NCI-H748 (cell line): ENCODE results near the gene ARHGAP26.
"Not testable (repeated sequence)": the region's sequence is repeated elsewhere in the genome, so short reads cannot be mapped to it uniquely, and the experiment has no call there.

Source experiments
- DNase-seq: peaks from one replicate; lab custom pipeline; 2025; ENCODE audit not compliant: unreplicated experiment; lab: John Stamatoyannopoulos, UW

Gene ARHGAP26

DNA sequence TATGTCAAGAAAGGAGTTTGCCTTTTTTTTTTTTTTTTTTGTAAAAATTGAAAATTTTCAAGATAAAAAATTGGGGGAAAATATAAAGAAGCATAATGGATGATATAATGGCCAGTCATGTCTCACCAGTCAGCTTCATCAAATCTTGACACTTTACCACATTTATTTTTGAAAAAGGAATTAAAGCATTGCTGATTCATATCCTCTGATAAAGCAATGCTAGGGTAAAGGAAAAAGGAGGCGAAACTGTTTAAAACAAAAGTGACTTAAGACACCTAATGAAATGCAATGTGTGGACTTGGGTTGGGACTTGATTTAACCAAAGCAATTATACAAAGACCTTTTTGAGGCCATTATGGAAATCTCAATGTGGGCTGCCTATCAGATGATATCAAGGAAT, 208.5 kb downstream of the ARHGAP26 start:
- DNase-seq: no peak

DNA sequence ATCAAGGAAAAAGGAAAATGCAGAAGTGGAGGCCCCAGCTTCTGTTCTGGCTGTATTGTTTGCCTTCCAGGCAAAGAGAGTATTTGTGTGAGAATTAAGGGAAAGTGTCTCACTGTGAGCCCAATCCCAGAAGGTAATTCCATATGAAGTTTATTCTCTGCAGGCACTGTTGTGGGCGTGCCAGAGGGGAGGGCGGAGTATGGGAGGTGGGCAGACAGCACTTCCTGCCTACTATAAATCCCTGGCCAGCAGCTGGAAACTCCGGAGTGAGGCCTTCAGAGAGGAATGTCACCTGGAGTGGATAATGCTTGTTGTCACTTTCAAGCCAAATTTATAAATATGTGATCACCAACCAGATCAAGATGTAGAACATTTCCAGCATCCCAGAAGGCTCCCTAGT, 209.5 kb downstream of the ARHGAP26 start:
- DNase-seq: peak; percentile 15

DNA sequence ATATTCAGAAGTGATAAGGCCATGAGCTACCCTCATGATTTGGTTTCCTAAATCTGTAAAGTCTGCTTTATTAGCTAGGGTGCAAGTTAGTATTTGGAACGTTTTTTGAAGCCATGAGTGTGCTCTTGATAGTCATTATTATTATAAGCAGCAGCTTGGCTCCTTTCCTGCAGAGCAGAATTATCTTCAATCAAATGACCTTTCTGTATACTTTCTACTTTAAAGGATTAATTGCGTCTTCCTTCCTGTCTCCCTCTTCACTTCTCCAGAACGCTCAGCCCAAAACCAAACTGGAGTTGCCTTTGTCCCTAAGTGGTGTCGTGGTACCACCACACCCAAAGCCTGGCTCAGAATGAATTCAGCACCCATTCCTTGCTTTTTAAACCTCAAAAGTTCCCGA, 211.3 kb downstream of the ARHGAP26 start:
- no peak for DNase-seq

DNA sequence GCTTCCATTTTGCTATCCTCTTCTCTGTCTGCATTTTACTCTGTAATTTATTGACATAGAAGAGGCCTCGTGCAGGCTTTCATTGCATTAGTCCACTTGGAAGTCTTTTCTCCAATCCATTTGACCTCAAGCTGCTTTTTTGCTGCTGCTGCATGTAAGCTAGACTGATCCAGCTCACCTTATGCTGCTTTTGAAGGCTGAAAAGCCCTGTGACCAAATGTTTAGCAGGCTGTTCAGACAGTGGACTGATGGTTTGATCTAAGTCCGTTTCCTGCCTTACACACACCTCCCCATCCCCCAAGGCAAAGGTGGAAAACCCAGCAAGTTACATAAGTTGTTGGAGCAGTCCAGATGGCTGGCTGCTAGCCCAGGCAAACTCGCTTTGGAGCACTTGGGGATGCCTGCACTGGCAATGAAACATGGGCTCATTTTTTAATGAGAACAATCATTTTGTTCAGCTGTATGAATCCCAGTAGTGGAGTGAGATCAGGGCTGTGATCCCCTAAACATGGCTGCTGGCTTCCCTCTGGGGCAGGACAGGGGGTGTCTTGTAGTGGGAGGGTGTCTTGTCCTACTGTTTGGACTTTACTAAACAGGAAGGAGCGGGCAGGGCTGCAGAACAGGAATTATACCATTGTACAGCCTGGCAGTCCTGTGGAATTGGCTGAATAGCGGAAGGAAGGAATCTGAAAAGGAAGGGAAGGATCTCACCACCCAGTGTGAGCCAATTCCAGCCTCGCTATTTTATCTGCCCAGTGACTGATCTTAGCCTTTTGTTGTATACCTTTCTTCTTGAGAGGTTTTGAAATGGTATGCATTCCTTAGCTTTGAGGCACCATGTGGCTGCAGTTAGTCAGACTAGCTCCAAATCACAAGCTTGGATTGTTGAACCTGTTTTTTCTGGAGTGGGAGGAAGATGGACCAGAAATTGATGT, 212.0 kb downstream of the ARHGAP26 start:
- DNase-seq: no peak

DNA sequence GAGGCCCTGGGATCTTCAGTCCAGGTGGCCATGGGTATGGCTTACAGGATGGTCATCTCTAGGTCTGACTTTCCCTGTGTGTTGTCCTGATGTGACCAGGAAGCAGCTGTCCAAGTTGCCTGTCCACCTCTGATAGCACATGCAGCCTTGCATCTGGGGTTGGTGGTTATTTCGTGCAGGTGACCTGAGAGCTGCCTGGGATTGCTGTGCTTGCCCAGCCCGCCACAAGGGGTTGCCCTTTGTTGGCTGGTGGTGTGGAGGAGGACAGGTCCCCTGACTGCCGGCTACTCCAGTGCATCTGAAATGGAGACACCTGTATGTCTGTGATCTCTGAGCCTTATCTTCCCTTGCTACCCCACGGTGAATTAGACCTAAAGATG, 212.6 kb downstream of the ARHGAP26 start:
- no peak for DNase-seq

DNA sequence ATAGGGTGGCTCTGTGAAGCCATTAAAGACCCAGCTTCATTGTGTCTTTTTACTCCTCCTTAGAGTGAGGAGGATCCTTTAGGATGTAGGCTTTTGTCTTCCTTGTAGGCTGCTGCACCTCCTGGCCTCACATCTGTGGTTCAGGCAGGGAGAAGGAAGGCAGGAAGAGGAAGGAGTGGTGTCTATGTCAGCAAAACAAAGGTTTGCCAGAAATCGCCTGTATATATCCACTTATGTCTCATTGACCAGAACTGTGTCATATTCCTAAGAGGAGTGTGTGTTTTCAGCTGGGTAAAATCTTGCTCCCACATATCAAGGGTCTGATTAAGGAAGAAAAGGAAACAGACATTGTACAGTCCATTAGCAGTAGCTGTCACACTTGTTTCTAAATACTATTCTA, 213.8 kb downstream of the ARHGAP26 start:
- DNase-seq: no peak

DNA sequence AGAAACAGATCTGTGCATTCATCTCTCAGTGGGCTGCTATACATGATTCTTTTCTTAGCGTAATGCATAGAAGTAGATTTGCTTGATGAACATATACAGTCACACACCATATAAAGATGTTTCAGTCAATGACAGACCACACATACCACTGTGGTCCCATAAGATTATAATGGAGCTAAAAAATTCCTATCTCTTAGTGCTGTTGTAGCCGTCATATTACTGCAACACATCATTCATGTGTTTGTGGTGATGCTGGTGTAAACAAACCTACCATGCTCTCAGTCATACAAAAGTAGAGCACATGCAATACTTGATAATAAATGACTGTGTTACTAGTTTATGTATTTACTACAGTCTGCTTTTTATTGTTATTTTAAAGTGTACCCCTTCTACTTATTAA, 214.3 kb downstream of the ARHGAP26 start:
- no peak for DNase-seq

DNA sequence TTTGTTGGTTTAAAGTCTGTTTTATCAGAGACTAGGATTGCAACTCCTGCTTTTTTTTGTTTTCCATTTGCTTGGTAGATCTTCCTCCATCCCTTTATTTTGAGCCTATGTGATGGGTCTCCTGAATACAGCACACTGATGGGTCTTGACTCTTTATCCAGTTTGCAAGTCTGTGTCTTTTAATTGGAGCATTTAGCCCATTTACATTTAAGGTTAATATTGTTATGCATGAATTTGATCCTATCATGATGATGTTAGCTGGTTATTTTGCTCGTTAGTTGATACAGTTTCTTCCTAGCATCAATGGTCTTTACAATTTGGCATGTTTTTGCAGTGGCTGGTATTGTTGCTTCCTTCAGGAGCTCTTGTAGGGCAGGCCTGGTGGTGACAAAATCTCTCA, 219.1 kb downstream of the ARHGAP26 start:
- not testable (repeated sequence) for DNase-seq

DNA sequence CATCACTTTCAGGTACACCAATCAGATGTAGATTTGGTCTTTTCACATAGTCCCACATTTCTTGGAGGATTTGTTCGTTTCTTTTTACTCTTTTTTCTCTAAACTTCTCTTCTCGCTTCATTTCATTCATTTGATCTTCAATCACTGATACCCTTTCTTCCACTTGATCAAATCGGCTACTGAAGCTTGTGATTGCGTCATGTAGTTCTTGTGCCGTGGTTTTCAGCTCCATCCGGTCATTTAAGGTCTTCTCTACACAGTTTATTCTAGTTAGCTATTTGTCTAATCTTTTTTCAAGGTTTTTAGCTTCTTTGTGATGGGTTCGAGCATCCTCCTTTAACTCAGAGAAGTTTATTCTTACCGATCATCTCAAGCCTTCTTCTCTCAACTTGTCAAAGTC, 219.9 kb downstream of the ARHGAP26 start:
- DNase-seq: not testable (repeated sequence)

DNA sequence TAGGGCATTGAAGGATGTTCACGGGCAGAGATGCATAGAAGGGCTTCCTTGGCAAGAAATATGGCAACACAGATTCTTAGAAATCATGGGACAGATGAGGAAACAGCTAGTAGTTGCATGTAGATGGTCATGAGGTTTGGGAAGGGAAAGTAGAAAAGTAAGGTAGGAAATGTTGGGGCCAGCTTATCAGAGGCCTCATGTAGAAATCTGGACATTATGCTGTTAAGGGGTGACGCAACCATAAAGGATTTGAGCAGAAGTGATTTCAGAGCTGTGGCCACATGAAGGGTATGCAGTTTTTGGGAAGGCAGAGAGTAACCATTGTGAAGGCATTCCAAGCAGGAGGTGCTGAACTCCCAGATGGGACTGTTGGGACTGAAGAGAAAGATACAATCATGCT, 224.0 kb downstream of the ARHGAP26 start:
- DNase-seq: no peak

DNA sequence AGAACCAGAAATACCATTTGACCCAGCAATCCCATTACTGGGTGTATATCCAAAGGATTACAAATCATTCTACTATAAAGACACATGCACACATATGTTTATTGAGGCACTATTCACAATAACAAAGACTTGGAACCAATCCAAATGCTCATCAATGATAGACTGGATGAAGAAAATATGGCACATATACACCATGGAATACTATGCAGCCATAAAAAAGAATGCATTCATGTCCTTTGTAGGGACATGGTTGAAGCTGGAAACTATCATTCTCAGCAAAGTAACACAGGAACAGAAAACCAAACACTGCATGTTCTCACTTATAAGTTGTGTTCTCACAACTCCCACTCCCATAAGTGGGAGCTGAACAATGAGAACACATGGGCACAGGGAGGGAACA, 225.4 kb downstream of the ARHGAP26 start:
- not testable (repeated sequence) for DNase-seq

DNA sequence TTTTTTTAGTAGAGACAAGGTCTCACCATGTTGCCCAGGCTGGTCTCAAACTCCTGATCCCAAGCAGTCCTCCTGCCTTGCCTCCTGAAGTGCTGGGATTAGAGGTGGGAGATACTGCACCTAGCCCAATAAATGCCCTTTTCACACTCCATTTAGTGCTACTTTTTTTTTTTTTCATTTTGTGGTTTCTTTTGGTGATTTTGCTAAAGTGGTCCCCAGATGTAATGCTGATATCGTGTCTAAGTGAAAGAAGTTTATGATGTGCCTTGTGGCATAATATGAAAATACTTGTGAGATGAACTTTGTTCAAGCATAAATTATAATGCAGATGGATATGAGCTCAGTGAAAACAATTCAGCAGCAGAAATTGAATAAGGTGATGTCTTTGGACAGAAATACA, 227.4 kb downstream of the ARHGAP26 start:
- no peak for DNase-seq

DNA sequence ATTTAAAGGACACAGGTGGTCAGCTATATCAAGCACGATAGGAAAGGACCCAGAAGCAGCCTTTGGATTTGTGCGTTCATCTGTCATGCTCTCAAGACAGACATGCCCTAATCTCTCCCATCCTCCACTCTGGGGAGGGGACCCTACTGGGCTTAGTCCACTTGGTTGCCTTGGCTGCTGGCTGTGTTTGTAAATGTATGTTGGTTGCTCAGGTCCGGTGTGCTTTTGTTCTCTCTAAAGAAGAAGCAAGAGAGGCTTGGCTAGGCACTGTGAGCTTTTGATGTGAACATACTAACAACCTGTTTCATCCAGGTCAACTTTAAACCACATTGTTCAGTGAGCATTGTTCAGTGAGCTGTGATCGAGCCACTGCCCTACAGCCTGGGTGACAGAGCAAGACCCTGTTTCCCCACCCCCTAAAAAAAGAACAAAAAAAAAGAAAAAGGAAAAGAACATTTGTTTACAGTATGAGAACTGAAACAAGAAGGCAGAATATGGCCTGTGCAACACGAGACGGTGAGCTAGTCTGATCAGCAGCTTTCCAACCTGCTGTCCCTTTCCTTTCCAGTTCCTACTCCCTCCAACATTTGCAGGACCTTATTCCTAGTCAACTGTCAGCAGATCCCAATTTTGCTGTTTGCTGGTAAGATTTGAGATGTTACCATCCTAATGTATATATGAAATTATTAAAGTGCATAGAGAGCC, 228.3 kb downstream of the ARHGAP26 start:
- DNase-seq: peak; percentile 9

DNA sequence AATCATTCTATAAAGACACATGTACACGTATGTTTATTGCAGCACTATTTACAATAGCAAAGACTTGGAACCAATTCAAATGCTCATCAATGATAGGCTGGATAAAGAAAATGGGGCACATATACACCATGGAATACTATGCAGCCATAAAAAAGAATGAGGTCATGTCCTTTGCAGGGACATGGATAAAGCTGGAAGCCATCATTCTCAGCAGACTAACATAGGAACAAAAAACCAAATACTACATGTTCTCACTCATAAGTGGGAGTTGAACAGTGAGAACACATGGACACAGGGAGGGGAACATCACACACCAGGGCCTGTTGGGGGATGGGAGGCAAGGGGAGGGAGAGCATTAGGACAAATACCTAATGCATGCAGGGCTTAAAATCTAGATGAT, 230.4 kb downstream of the ARHGAP26 start:
- DNase-seq: not testable (repeated sequence)

DNA sequence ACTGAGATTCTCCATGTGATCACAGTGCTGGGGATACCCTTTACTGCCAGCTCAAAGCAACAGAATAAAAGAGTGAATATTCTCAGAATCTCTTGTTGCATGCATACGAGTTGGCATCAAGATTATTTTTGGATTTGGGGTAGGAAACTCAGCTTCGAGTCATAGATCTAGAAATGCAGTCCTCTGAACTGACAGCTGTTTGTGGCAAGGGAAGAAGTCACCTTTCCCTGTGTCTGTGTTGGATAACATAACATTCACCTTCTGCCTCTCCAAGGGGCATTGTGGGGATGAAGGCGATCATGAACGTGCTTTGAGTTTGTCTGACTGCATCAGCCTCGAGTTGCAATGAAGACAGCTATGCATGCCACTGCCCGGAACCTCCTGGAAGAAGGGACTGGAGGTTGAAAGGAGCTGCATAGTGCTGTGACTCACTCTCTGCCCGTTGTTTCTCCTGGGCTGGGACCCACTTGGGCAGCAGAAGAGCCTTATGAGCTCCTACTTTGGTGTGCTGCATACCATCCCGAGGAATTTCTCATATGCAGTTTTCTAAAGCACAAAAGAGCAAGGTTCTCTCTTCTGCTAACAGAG, 231.7 kb downstream of the ARHGAP26 start:
- no peak for DNase-seq

DNA sequence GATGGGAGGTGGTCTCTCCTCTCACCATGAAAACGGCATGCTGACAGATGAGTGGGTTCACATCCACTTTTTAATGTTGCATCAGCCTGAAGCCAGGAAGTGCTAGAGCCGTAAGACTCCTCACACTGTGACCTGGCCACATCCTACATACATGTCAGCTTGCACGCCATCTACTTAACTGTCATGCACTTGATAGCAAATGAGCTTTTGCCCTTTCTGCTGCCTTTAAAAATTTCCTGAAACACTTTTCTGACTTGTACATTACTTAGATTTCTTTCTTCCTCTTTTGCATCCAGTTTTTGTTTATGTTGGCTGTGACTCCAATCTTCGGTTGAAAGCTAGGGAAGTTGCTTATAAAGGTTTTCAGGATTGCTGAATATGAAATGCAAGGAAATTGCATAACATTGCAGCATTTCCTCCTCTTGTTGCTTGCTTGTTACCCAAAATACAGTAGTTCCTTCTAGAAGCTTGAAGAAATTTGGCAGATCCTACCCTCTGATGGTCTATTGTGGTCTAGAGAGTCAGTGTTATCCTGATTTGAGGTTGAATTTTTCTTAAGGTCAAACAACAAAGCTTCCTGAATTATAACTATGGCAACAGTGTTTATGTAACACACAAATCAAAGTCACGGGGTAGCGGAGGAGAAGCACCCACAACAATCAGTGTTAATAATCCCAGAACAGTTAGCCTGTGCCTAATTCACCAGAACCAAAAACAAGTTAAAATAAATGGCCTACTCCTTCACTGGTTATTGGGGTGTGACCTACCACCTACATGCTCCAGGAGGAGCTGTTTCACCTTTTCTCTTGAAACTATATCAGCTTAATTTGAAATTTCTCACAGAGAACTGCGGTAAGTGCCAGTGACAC, 232.5 kb downstream of the ARHGAP26 start:
- DNase-seq: peak; percentile 25

DNA sequence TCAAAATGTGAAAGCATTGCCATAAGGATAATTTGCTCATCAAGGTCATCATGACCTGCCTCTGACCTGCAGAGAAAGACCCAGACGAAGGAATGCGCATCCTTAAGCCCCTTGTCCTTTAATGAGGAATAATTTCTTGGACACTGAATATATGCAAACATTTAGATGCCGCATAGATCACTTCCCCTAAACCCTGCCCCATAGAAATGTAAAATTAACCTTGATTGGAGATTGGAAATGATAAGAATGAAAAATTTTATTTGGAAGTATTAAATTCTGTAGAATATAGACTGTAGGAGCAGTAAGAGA, 233.1 kb downstream of the ARHGAP26 start:
- no peak for DNase-seq

DNA sequence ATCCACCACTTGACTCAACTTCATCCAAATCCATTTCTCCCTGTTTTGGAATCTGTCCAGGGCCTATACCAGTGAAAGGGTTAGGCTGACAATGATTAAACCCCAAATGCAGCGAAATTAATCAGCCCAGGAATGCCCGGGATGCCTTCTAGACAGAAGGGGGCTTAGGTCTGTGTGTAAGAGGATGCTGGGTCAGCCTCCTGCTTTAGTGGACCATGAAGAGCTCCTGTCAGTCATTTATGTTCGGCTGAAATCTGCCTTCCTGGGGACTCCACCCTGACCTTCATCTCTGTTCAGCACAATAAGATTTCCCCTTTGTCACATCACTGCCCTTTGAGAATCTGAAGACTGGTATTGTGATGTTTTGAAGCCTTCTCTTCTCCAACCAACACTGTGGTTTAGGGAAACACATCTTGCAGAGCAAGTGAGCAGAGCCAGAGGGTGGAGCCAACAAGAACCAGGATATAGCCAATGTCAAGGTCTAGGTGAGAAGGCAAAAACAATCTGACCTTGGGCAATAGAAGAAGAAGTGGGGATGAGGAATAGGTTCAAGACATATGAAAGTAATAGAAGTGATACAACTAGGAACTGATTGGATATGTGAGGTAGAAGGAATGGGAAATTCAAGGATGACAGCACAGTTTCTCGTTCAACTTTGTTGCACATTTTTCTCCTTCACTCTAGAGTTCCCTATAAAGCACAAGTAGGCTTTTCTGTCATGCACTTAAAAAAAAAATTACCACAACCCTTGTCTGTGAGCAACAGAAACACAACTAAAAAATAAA, 234.4 kb downstream of the ARHGAP26 start:
- no peak for DNase-seq

DNA sequence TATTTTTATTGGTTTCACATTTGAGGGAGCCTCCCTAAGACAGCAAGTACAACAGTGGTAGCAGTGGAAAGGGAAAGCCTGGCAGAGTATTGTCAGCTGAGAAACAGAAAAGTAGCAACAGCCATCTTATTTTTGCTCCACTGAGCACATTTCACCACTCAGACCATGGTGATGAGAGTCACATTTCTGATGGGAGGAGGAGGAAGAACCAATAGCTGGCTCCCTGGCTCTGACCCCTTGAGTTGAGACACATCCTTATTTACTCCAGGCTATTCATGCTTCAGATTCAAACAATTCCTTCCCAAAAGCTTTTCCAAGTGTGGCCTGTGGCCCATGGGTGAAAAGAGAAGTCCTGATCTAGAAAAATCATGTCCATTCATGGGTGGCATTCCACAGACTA, 236.3 kb downstream of the ARHGAP26 start:
- DNase-seq: no peak

DNA sequence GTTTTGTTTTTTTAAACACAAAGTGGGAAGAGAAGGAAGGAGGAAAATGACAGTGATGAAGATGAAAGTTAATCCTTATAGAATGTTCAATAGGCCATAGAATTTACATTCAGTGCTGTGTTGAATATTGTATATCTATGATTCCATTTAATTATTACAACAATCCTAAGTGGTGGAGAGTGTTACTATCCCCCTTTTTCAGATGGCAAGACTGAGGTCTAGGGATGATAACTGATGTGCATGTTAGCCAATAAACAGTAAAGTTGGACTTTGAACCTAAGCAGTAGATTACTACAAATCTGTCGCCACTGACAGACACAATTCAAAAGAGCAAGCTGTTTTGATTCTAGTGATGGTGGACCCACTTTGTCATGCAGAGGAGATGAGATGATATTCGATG, 237.9 kb downstream of the ARHGAP26 start:
- DNase-seq: no peak
